Pancreas (tissue), 10 donors: ENCODE measurements around the gene PRKCQ. TPM values are rescaled to one million over a fixed set of nuclear protein-coding genes. Genes with fewer than 3 reads are reported as not detected.

Experiments
- ATAC-seq, 4 donors: fragments of 200-7000 bp; cut with Tn5 transposase; one replicate each; pipeline versions ENCODE4 v1.8.0 to v1.9.1; 2020; ENCODE audit warnings: mild to moderate bottlenecking in 4 of 4, moderate library complexity in 4 of 4
- DNase-seq, 6 donors: peaks; one replicate each; pipeline ENCODE4 v3.0.0-alpha.2; 2020
- FAIRE-seq: peaks from 2 replicates; lab custom pipeline; 2012; peaks lifted over from hg19 to GRCh38; lab: Jason Lieb, UNC
- H3K27ac ChIP-seq, 4 donors: fragments of 200-600 bp; sonication (generic); 1 replicate in 3 of 4; 2 replicates in 1 of 4; pipeline versions ENCODE4 v1.5.0 to v1.8.0; 2020
- H3K27me3 ChIP-seq, 4 donors: fragments of 200-600 bp; one replicate each; pipeline ENCODE4 v1.8.0; 2021
- H3K36me3 ChIP-seq, 3 donors: fragments of 200-600 bp; sonication (generic) in 1 of 3; one replicate each; pipeline versions ENCODE4 v1.5.0 to v1.8.0; 2020 to 2021
- H3K4me1 ChIP-seq, 3 donors: fragments of 200-600 bp; one replicate each; pipeline ENCODE4 v1.8.0; 2021
- H3K4me3 ChIP-seq, 4 donors: fragments of 200-600 bp; sonication (generic) in 2 of 4; one replicate each; pipeline versions ENCODE4 v1.5.0 to v1.8.0; 2020 to 2021
- H3K9me3 ChIP-seq, 4 donors: fragments of 200-600 bp; one replicate each; pipeline ENCODE4 v1.8.0; 2021
- CTCF ChIP-seq, 4 donors: fragments of 200-600 bp; sonication (generic) in 3 of 4; IDR thresholded peaks; one replicate each; pipeline versions ENCODE4 v1.5.0 to v1.8.0; 2021; ENCODE audit warnings: antibody characterized with exemption in 4 of 4
- WGBS, 2 donors: extraction: QIAGEN DNeasy Blood & Tissue Kit; methylation state at CpG; one replicate each; pipeline ENCODE4 v1.1.7; 2013; 5-methylcytosine and 5-hydroxymethylcytosine counted together
- intact Hi-C, 3 donors: fragments of 100-400 bp; cut with DNase I; formaldehyde crosslinking; loops; one replicate each; pipeline versions ENCODE4 v1.11.1 to v1.14.2; 2022
- polyA plus RNA-seq, 2 donors: library from polyadenylated mRNA; stranded (reverse); fragments of 200-250 nt; gene quantifications; one replicate each; pipeline ENCODE4 v1.2.3, GENCODE V29; 2013
- total RNA-seq, 6 donors: library from RNA; stranded (reverse); fragmentation: NEBNext Ultra II Directional in 4 of 6; extraction: Animal tissue kit (Norgen Biotek cat#: 25700) in 4 of 6; gene quantifications; one replicate each; pipeline versions ENCODE4 v1.2.1 to v1.2.4, GENCODE V29; 2021 to 2023
- donor health status: healthy with polysubstance abuse.
- donor health status: DM: no; HTN: no; CAD: no; lungs with moderate emphysema.
- donor health status: DM: no; HTN: no; CAD: no.
- donor health status: control.
- donor health status: control.
- donor health status: Bipolar disorder and iron deficiency.
- donor health status: DM: yes; HTN: yes; CAD: no.
- donor health status: DM: no; HTN: no; CAD: no.
- donor health status: DM: no; HTN: no; CAD: no.
- donor health status: DM: yes; HTN: yes; CAD: no.

The PRKCQ gene
- total RNA-seq, result 1 to 10 TPM; 3.1 to 5.2 (median 3.5) TPM
- 1 to 10 TPM; 1.4 to 1.6 TPM for polyA plus RNA-seq

DNA sequence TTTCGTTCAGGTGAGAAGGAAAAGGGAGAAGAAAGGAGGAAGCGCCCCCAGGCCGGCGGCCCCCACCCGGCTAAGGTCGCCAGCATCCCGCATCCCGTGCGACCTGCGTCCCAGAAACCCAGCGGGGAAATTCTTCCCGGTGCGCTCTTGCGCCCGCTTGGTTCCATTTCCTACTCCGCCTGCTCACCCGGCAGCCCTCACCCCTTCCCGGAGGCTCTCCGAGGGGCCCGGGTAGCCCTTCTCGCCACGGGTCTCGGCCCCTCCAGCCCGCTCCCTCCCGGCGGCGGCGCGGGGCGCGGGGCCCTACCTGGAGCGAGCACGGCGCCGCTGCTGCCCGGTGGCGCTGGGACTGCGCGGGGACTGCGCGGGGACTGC is at the start of gene PRKCQ:
Gene PRKCQ, minus strand, starts transcription at position 373 of the 375 bp plus-strand sequence. CDS start 65,141 bp downstream, outside the sequence.
- DNase-seq (peak in 3 of 6 donors; percentile 34 to 79 (median 57)), ATAC-seq (peak; percentile 55 to 72 (median 66)), FAIRE-seq (no peak)
- 0 to 1% methylated on average over 24 to 41 of the region's 41 CpGs for WGBS, 2 donors
- intact Hi-C loops, result no loop called here
- H3K4me3 ChIP-seq, result peak within 1 kb of the TSS; percentile 65 to 80 (median 70)
- H3K4me1 ChIP-seq, result no peaks in the 10 kb centered on the region
- peak within 1 kb of the TSS; percentile 69 to 88 (median 81) for H3K27ac ChIP-seq
- no peaks in the 10 kb centered on the region for H3K27me3 ChIP-seq
- H3K9me3 ChIP-seq, result no peaks in the 10 kb centered on the region
- no peaks in the 10 kb centered on the region for H3K36me3 ChIP-seq
- no peak for TF ChIP-seq CTCF (IDR thresholded peaks at IDR 0.05)

DNA sequence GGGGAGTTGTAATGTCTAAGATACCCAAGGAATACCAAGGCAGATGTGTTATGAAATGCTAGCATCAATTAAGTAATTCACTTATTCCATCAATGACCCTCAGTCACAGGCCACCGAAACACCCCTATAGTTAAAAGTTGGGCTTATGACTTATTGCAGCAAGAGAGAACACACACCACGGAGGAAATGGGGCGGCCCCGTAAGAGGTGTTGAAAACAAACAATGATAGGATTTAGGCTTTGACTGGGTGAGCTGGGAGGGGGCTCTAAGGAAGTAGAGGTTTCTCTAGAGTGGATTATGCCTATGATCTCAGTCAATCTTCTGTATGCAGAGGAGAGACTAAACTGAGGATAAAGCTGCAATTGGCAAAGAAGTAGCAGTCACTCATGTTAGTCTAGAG is 45.4 kb upstream of the PRKCQ start:
- FAIRE-seq (no peak), ATAC-seq (no peak), DNase-seq (no peak)
- intact Hi-C loops, result no loop called here
- Histone ChIP-seq H3K4me3 (no peak overlapping the region), H3K4me1 (no peaks in the 10 kb centered on the region), H3K27ac (no peak overlapping the region), H3K27me3 (no peaks in the 10 kb centered on the region), H3K9me3 (no peaks in the 10 kb centered on the region), H3K36me3 (no peaks in the 10 kb centered on the region)
- WGBS, 2 donors, result 83 to 84% methylated on average over 4 of the region's 4 CpGs
- TF ChIP-seq CTCF (IDR thresholded peaks at IDR 0.05), result no peak

DNA sequence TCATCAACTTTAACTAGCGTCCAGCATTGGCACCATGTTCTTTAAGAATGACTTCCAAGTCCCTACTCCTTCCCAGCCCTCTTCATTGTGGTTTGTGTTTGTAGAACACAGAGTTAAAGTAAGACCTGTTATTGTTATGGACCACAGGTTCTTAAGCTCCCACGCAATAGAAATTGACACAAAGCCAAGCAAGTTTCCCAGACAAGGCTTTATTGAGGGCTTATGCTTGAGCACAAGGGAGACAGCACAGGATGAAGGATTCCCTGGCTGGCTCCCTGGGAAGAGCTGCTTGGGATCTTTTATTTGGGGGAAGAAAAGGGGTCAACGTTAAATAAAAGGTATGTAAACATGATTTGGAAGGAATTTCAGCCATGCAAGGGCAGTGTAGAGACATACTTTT is 44.3 kb upstream of the PRKCQ start:
- no peak for TF ChIP-seq CTCF (IDR thresholded peaks at IDR 0.05)
- no peak for DNase-seq
- intact Hi-C loops, result no loop called here
- no peak for FAIRE-seq
- Histone ChIP-seq H3K4me1 (no peaks in the 10 kb centered on the region), H3K9me3 (no peaks in the 10 kb centered on the region), H3K27ac (no peak overlapping the region), H3K4me3 (no peak overlapping the region), H3K36me3 (no peaks in the 10 kb centered on the region), H3K27me3 (no peaks in the 10 kb centered on the region)
- ATAC-seq, result peak in 1 of 4 donors; percentile 24
- 16 to 26% methylated on average over 3 of the region's 3 CpGs for whole genome bisulfite sequencing, 2 donors

DNA sequence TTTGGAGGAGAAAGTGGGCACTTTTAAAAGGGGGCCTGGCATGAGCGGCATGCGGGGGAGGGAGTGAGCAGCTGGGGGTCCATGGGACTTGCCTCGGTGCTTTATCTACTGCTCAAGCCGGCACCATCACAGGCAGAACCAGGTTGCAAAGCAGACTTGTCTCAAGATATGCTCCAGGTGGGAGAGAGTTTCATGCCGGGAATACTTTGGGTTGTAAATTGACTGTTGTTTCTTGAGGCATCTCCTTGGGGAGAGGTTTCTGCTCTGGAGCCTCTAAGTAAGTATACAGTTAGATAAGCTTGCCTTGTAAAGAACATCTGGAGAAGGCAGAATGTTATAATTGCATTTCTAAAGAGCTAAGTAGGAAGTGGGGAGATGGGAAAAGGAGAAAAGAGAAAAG is 42.8 kb upstream of the PRKCQ start:
- ATAC-seq, result no peak
- WGBS, 2 donors, result 71 to 72% methylated on average over 5 of the region's 5 CpGs
- FAIRE-seq, result no peak
- H3K36me3 ChIP-seq, result no peaks in the 10 kb centered on the region
- no peak overlapping the region for H3K4me3 ChIP-seq
- intact Hi-C loops, result no loop called here
- no peak for TF ChIP-seq CTCF (IDR thresholded peaks at IDR 0.05)
- no peak for DNase-seq
- no peaks in the 10 kb centered on the region for H3K9me3 ChIP-seq
- H3K27ac ChIP-seq, result no peak overlapping the region
- H3K27me3 ChIP-seq, result no peaks in the 10 kb centered on the region
- H3K4me1 ChIP-seq, result peaks cover 0 to 8% (median 0%) of the 10 kb centered on the region in 3 donors

GRCh38 chr10:6621536-6621935 is 41.5 kb upstream of the PRKCQ start:
- WGBS, 2 donors, result 73 to 79% methylated on average over 5 of the region's 5 CpGs
- intact Hi-C loops, result no loop called here
- Histone ChIP-seq H3K4me1 (peaks cover 0 to 8% (median 0%) of the 10 kb centered on the region in 3 donors), H3K4me3 (no peak overlapping the region), H3K36me3 (no peaks in the 10 kb centered on the region), H3K27me3 (no peaks in the 10 kb centered on the region), H3K27ac (no peak overlapping the region), H3K9me3 (no peaks in the 10 kb centered on the region)
- FAIRE-seq (no peak), DNase-seq (no peak), ATAC-seq (no peak)
- no peak for TF ChIP-seq CTCF (IDR thresholded peaks at IDR 0.05)
